ENCODE measurements around the gene ANO2.

The ANO2 gene

GRCh38 chr12:5780536-5780935 is 164.5 kb downstream of the ANO2 start:
- TF ChIP-seq EP300 (IDR thresholded peaks at IDR 0.05; ENCODE audit: borderline replicate concordance), result no peak
- no peak for TF ChIP-seq YY1 (IDR thresholded peaks at IDR 0.05; ENCODE audit: low read depth)
- no peak for TF ChIP-seq TAF1 (IDR thresholded peaks at IDR 0.05; ENCODE audit: low read depth)
- TF ChIP-seq CREB1 (IDR thresholded peaks at IDR 0.05; ENCODE audit: low read depth), result no peak
- no peak for TF ChIP-seq ZBTB7A (IDR thresholded peaks at IDR 0.05; ENCODE audit: low read depth)
- no peak for TF ChIP-seq NFIC (IDR thresholded peaks at IDR 0.05)
- no peak for TF ChIP-seq RAD21 (IDR thresholded peaks at IDR 0.05; ENCODE audit: low read depth)
- TF ChIP-seq, protein P1, sequence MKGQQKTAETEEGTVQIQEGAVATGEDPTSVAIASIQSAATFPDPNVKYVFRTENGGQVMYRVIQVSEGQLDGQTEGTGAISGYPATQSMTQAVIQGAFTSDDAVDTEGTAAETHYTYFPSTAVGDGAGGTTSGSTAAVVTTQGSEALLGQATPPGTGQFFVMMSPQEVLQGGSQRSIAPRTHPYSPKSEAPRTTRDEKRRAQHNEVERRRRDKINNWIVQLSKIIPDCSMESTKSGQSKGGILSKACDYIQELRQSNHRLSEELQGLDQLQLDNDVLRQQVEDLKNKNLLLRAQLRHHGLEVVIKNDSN (IDR thresholded peaks at IDR 0.05), result no peak
- TF ChIP-seq, protein P2, sequence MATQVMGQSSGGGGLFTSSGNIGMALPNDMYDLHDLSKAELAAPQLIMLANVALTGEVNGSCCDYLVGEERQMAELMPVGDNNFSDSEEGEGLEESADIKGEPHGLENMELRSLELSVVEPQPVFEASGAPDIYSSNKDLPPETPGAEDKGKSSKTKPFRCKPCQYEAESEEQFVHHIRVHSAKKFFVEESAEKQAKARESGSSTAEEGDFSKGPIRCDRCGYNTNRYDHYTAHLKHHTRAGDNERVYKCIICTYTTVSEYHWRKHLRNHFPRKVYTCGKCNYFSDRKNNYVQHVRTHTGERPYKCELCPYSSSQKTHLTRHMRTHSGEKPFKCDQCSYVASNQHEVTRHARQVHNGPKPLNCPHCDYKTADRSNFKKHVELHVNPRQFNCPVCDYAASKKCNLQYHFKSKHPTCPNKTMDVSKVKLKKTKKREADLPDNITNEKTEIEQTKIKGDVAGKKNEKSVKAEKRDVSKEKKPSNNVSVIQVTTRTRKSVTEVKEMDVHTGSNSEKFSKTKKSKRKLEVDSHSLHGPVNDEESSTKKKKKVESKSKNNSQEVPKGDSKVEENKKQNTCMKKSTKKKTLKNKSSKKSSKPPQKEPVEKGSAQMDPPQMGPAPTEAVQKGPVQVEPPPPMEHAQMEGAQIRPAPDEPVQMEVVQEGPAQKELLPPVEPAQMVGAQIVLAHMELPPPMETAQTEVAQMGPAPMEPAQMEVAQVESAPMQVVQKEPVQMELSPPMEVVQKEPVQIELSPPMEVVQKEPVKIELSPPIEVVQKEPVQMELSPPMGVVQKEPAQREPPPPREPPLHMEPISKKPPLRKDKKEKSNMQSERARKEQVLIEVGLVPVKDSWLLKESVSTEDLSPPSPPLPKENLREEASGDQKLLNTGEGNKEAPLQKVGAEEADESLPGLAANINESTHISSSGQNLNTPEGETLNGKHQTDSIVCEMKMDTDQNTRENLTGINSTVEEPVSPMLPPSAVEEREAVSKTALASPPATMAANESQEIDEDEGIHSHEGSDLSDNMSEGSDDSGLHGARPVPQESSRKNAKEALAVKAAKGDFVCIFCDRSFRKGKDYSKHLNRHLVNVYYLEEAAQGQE (IDR thresholded peaks at IDR 0.05; ENCODE audit: low read depth), result no peak
- no peak for TF ChIP-seq TCF12 (IDR thresholded peaks at IDR 0.05; ENCODE audit: low read depth)
- no peak for TF ChIP-seq EGR1 (IDR thresholded peaks at IDR 0.05)
- TF ChIP-seq FOXM1 (IDR thresholded peaks at IDR 0.05; ENCODE audit: borderline replicate concordance, low read depth), result no peak
- no peak for TF ChIP-seq TEAD4 (IDR thresholded peaks at IDR 0.05)
- no peak for TF ChIP-seq MAX (IDR thresholded peaks at IDR 0.05)
- no peak for TF ChIP-seq CEBPB (IDR thresholded peaks at IDR 0.05)

DNA sequence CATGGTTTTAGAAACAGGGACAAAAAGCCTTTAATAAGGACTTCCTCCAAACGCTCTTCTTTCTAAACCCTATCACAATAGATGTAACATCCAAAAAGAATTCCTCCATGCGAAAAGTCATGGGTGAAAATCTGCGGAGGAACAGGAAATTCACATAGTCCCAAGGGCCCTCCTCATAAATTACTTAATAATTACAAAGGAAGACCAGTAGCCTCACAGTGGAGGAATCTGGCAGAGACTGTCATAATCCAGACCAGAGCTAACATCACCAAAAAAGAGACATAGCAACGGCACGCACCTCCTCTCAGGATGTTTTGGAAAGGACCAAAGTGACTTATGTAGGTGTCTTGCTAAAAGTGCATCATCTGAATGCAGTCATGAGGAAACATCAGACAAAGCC is 165.7 kb downstream of the ANO2 start:
- TF ChIP-seq TAF1 (IDR thresholded peaks at IDR 0.05; ENCODE audit: low read depth) (no peak), MAX (IDR thresholded peaks at IDR 0.05) (no peak), RAD21 (IDR thresholded peaks at IDR 0.05; ENCODE audit: low read depth) (no peak), YY1 (IDR thresholded peaks at IDR 0.05; ENCODE audit: low read depth) (no peak), CREB1 (IDR thresholded peaks at IDR 0.05; ENCODE audit: low read depth) (no peak), ZBTB7A (IDR thresholded peaks at IDR 0.05; ENCODE audit: low read depth) (no peak)
- TF ChIP-seq, protein P1 (IDR thresholded peaks at IDR 0.05), result no peak

DNA sequence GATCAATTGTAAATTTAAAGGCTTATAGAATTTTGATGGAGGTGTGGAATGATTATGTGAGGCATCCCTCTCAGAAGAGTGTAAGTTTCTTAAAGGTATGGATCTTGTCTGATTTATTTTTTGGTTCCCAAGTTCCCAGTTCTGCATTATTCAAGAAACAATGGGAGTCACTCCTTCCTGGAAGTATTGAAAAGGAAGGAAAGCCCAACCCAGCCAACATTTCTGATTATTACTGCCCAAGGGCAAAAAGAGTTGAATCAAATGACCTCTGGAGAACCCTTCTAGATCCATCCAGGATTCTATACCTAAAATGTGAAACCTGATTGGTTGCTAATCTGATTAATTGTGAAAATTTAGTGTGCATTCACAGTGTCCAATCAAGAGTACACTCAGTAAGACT is 166.2 kb downstream of the ANO2 start:
- TF ChIP-seq TEAD4 (IDR thresholded peaks at IDR 0.05), result no peak
- no peak for TF ChIP-seq NFIC (IDR thresholded peaks at IDR 0.05)
- no peak for TF ChIP-seq TCF12 (IDR thresholded peaks at IDR 0.05; ENCODE audit: low read depth)
- no peak for TF ChIP-seq MAX (IDR thresholded peaks at IDR 0.05)
- TF ChIP-seq, protein P1 (IDR thresholded peaks at IDR 0.05), result no peak
- TF ChIP-seq EGR1 (IDR thresholded peaks at IDR 0.05), result no peak
- no peak for TF ChIP-seq YY1 (IDR thresholded peaks at IDR 0.05; ENCODE audit: low read depth)
- no peak for TF ChIP-seq CREB1 (IDR thresholded peaks at IDR 0.05; ENCODE audit: low read depth)
- TF ChIP-seq FOXM1 (IDR thresholded peaks at IDR 0.05; ENCODE audit: borderline replicate concordance, low read depth), result no peak
- no peak for TF ChIP-seq RAD21 (IDR thresholded peaks at IDR 0.05; ENCODE audit: low read depth)
- no peak for TF ChIP-seq CEBPB (IDR thresholded peaks at IDR 0.05)
- TF ChIP-seq, protein P2 (IDR thresholded peaks at IDR 0.05; ENCODE audit: low read depth), result no peak
- no peak for TF ChIP-seq EP300 (IDR thresholded peaks at IDR 0.05; ENCODE audit: borderline replicate concordance)
- TF ChIP-seq TAF1 (IDR thresholded peaks at IDR 0.05; ENCODE audit: low read depth), result no peak
- TF ChIP-seq ZBTB7A (IDR thresholded peaks at IDR 0.05; ENCODE audit: low read depth), result no peak

DNA sequence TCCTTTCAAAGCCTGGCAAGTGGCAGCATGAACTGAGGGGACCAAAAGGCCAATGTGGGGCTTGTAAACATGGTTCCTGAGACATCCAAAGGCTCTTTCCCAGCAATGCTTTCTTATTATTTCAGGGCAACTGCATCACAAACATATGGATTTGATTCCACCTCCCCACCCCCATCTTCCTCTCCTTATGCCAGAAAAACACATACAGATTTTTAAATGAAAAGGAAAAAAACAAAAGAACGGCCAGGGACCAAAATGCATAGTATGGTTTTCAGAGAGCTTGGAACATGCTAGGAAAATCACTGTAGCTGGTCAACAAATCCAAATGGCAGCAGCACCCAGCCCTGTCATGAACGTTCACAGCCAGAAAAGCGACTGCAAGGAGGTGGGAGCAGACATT is 167.6 kb downstream of the ANO2 start:
- no peak for TF ChIP-seq TCF12 (IDR thresholded peaks at IDR 0.05; ENCODE audit: low read depth)
- no peak for TF ChIP-seq NFIC (IDR thresholded peaks at IDR 0.05)
- no peak for TF ChIP-seq TAF1 (IDR thresholded peaks at IDR 0.05; ENCODE audit: low read depth)
- no peak for TF ChIP-seq CREB1 (IDR thresholded peaks at IDR 0.05; ENCODE audit: low read depth)
- no peak for TF ChIP-seq ZBTB7A (IDR thresholded peaks at IDR 0.05; ENCODE audit: low read depth)

- TF ChIP-seq CEBPB (IDR thresholded peaks at IDR 0.05) (no peak), TAF1 (IDR thresholded peaks at IDR 0.05; ENCODE audit: low read depth) (no peak), NFIC (IDR thresholded peaks at IDR 0.05) (no peak), EGR1 (IDR thresholded peaks at IDR 0.05) (no peak), EP300 (IDR thresholded peaks at IDR 0.05; ENCODE audit: borderline replicate concordance) (no peak), TCF12 (IDR thresholded peaks at IDR 0.05; ENCODE audit: low read depth) (no peak), MAX (IDR thresholded peaks at IDR 0.05) (no peak), YY1 (IDR thresholded peaks at IDR 0.05; ENCODE audit: low read depth) (no peak), RAD21 (IDR thresholded peaks at IDR 0.05; ENCODE audit: low read depth) (no peak), TEAD4 (IDR thresholded peaks at IDR 0.05) (no peak), ZBTB7A (IDR thresholded peaks at IDR 0.05; ENCODE audit: low read depth) (no peak), FOXM1 (IDR thresholded peaks at IDR 0.05; ENCODE audit: borderline replicate concordance, low read depth) (no peak), CREB1 (IDR thresholded peaks at IDR 0.05; ENCODE audit: low read depth) (no peak)
- TF ChIP-seq, protein P2 (IDR thresholded peaks at IDR 0.05; ENCODE audit: low read depth), result no peak
- TF ChIP-seq, protein P1 (IDR thresholded peaks at IDR 0.05), result no peak
Observed at GRCh38 chr12:5776091-5776490, 169.0 kb downstream of the ANO2 start.
